Right atrium auricular region (tissue), 2 donors: ENCODE data around the gene RNF220. TPM values are rescaled to one million over a fixed set of nuclear protein-coding genes. Genes with fewer than 3 reads are reported as not detected.

Experiments
- DNase-seq: peaks from one replicate; pipeline ENCODE4 v3.0.0-alpha.2; 2019; ENCODE audit warnings: low spot score
- H3K27ac ChIP-seq, 2 donors: fragments of 200-600 bp; sonication (generic); 1 replicate in 1 of 2; 2 replicates in 1 of 2; pipeline ENCODE4 v1.5.1; 2016 to 2019
- H3K27me3 ChIP-seq, 2 donors: fragments of 200-600 bp; sonication (generic); one replicate each; pipeline versions ENCODE4 v1.5.1 to v1.6.0; 2017 to 2019
- H3K36me3 ChIP-seq: fragments of 200-600 bp; sonication (generic); one replicate; pipeline ENCODE4 v1.5.1; 2016
- H3K4me1 ChIP-seq, 2 donors: fragments of 200-600 bp; sonication (generic); one replicate each; pipeline versions ENCODE4 v1.5.1 to v1.6.0; 2017 to 2019
- H3K4me3 ChIP-seq, 2 donors: fragments of 200-600 bp; sonication (generic); 1 replicate in 1 of 2; 2 replicates in 1 of 2; pipeline ENCODE4 v1.5.1; 2017 to 2019; ENCODE audit warnings: mild to moderate bottlenecking in 1 of 2, moderate library complexity in 1 of 2
- H3K9me3 ChIP-seq, 2 donors: fragments of 200-600 bp; sonication (generic); one replicate each; pipeline ENCODE4 v1.5.1; 2019
- total RNA-seq, 2 donors: library from RNA; depleted of rRNA; stranded (reverse); fragments of >200 nt; gene quantifications; one replicate each; pipeline ENCODE4 v1.1.0, GENCODE V29; 2016
- TF ChIP-seq, protein P1 (sequence below), 2 donors: fragments of 200-600 bp; sonication (generic); IDR thresholded peaks; one replicate each; pipeline ENCODE4 v1.5.1; 2019; ENCODE audit warnings: antibody characterized with exemption in 2 of 2

The RNF220 gene
- total RNA-seq, 2 donors from 2014 or later: 76.1 to 91.6 TPM

DNA sequence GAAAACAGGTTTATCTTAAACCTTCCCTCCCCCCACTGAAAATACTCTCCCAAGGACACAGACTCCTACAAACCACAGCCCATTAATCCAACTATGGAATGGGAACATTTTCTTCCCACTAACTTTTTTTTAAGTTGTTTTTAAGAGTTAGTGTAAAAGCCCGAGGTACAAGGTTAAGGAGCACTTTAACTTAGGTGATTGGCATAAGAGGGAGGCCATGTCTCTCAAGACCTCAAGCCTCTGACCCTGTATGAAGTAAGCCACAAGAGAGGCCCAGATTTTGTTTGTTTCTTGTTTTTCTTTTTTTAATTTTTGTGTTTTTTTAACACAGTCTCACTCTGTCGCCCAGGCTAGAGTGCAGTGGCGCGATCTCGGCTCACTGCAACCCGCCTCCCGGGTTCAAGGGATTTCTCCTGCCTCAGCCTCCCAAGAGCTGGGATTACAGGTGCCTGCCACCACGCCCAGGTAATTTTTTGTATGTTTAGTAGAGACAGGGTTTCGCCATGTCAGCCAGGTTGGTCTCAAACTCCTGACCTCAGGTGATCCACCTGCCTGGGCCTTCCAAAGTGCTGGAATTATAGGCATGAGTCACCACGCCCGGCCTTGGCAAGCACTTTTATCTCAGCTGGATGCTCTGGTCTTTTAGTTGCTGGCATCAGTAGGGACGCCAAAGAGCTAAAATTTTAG is 283.8 kb downstream of the RNF220 start:
- Histone ChIP-seq H3K4me1 (no peaks in the 10 kb centered on the region), H3K27ac (no peak overlapping the region), H3K4me3 (no peak overlapping the region), H3K36me3 (no peaks in the 10 kb centered on the region), H3K27me3 (no peaks in the 10 kb centered on the region), H3K9me3 (no peaks in the 10 kb centered on the region)
- TF ChIP-seq, protein P1, sequence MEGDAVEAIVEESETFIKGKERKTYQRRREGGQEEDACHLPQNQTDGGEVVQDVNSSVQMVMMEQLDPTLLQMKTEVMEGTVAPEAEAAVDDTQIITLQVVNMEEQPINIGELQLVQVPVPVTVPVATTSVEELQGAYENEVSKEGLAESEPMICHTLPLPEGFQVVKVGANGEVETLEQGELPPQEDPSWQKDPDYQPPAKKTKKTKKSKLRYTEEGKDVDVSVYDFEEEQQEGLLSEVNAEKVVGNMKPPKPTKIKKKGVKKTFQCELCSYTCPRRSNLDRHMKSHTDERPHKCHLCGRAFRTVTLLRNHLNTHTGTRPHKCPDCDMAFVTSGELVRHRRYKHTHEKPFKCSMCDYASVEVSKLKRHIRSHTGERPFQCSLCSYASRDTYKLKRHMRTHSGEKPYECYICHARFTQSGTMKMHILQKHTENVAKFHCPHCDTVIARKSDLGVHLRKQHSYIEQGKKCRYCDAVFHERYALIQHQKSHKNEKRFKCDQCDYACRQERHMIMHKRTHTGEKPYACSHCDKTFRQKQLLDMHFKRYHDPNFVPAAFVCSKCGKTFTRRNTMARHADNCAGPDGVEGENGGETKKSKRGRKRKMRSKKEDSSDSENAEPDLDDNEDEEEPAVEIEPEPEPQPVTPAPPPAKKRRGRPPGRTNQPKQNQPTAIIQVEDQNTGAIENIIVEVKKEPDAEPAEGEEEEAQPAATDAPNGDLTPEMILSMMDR (IDR thresholded peaks at IDR 0.05): no peak
- no peak for DNase-seq

DNA sequence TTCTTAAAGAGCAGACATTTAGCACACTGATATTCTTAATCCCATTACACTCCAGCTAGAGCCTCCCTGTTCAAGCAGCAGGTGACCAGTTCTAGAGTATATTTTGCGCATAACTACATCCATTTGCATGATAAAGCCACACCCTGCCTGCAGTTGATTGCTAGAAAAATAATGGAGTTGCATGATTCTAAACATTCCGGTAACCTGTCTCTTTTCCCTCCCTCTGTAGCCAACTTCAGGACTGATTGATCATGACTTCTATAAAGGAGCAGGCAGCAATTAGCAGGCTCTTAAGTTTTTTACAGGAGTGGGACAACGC is 284.4 kb downstream of the RNF220 start:
- no peak for DNase-seq
- H3K9me3 ChIP-seq: no peaks in the 10 kb centered on the region
- no peaks in the 10 kb centered on the region for H3K4me1 ChIP-seq
- H3K27me3 ChIP-seq: no peaks in the 10 kb centered on the region
- TF ChIP-seq, protein P1 (IDR thresholded peaks at IDR 0.05): no peak
- no peak overlapping the region for H3K4me3 ChIP-seq
- no peaks in the 10 kb centered on the region for H3K36me3 ChIP-seq
- no peak overlapping the region for H3K27ac ChIP-seq

DNA sequence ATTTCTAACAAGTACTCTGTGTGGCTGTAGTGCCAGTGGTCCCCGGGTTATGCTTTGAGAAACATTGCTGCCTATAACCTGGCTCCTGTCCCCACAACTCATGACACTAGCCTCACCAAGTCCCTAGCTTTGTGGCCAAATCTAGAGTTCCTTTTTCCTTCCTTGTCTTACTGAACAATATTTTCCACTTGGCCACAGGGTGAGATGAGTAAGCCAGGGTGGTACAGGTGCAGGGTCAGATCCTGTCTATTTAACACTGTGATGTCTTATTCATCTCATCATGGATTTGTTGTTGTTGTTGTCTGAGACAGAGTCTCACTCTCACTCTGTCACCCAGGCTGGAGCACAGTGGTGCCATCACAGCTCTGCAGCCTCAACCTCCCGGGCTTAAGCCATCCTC is 288.1 kb downstream of the RNF220 start:
- Histone ChIP-seq H3K27ac (no peak overlapping the region), H3K27me3 (no peaks in the 10 kb centered on the region), H3K4me3 (no peak overlapping the region), H3K4me1 (no peaks in the 10 kb centered on the region), H3K36me3 (no peaks in the 10 kb centered on the region), H3K9me3 (no peaks in the 10 kb centered on the region)
- TF ChIP-seq, protein P1 (IDR thresholded peaks at IDR 0.05): no peak
- DNase-seq: no peak

DNA sequence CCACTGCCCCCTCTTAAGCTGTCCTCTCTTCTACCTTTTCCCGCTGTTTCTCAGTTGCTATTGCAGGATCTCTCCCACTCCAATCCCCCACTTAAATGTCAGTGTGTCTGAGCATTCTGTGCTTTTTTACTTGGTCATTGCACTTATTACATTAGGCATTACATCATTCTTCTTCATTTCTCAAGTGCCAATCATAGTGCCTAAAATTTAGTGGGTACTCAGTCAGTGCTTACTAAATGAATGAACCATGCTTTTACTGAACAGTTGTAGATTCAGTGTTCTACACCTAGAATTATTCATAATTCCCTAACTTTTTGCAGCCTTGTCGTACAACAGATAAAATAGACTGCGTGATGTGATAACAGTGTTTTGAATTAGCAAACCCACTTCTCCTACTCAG is 288.8 kb downstream of the RNF220 start:
- TF ChIP-seq, protein P1 (IDR thresholded peaks at IDR 0.05): no peak
- no peaks in the 10 kb centered on the region for H3K36me3 ChIP-seq
- no peak overlapping the region for H3K27ac ChIP-seq
- no peaks in the 10 kb centered on the region for H3K9me3 ChIP-seq
- no peak overlapping the region for H3K4me3 ChIP-seq
- no peaks in the 10 kb centered on the region for H3K4me1 ChIP-seq
- DNase-seq: no peak
- no peaks in the 10 kb centered on the region for H3K27me3 ChIP-seq

DNA sequence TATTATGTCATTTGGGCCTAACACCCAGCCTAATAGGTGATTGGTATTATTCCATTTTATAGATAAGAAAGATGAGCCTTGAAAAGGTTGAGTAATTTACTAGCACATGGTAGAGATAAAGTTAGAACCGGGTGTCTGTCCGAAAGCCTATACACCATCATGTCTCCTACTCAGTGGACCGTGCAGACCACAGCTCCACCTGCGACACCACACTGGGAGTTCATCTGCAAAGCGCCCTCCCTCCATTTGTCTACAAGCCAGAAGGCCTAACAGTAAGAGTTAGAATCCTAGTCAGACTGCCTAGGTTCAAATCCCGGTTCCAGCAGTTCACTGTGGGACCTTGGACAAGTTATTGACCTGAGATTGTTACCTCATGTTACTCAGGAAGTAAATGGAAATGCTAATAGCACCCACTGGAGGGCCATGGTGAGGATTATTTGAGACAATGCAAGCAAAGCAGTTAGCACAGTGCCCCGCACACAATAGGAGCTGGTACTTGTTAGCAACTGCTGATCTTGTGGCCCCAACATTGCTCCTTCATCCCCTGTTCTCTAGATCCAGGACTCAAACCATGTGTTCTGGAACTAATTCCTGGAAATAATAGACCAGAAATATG is 289.9 kb downstream of the RNF220 start:
- Histone ChIP-seq H3K36me3 (no peaks in the 10 kb centered on the region), H3K27ac (no peak overlapping the region), H3K4me3 (no peak overlapping the region), H3K4me1 (no peaks in the 10 kb centered on the region), H3K27me3 (no peaks in the 10 kb centered on the region), H3K9me3 (no peaks in the 10 kb centered on the region)
- TF ChIP-seq, protein P1 (IDR thresholded peaks at IDR 0.05): no peak
- DNase-seq: no peak

DNA sequence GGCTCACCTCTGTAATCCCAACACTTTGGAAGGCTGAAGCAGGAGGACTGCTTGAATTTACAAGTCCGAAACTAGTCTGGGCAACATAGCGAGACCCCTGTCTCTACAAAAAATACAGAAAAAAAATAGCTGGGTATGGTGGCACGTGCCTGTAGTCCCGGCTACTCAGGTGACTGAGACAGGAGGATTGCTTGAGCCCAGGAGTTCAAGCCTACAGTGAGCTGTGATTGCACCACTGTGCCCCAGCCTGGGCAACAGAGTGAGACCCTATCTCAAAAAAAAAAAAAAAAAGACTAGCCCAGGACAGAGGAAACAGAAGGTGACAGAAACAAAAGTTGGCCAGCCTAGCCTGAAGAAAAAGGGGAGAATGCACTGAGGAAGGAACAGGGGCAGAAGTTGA is 290.6 kb downstream of the RNF220 start:
- H3K4me3 ChIP-seq: no peak overlapping the region
- TF ChIP-seq, protein P1 (IDR thresholded peaks at IDR 0.05): no peak
- H3K9me3 ChIP-seq: no peaks in the 10 kb centered on the region
- no peak overlapping the region for H3K27ac ChIP-seq
- H3K27me3 ChIP-seq: no peaks in the 10 kb centered on the region
- H3K4me1 ChIP-seq: no peaks in the 10 kb centered on the region
- no peaks in the 10 kb centered on the region for H3K36me3 ChIP-seq
- DNase-seq: no peak
